ENCODE data around the gene RNF138. TPM values are rescaled to one million over a fixed set of nuclear protein-coding genes. Genes with fewer than 3 reads are reported as not detected.

RNF138 gene
- total and polyA plus RNA-seq, 2 of the 13 experiments (the other 11 are each of a cell fraction or from before 2014, with no cell fraction given): 14.6 to 33.6 TPM

DNA sequence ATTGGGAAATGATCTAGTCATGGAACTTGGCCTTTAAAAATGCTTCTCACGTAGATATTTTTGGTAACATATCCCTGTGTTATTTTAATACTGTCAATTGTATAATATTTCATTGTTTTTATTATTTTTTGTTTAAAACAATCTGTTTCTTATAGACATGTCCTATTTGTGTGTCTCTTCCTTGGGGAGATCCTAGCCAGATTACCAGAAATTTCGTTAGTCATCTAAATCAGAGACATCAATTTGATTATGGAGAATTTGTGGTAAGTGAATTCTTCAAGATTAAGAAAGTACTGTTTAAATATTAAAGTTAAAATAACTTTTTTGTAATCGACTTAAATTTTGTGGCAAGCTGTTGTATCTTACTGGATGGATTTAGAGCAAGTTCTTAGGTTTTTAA is 34.9 kb downstream of the RNF138 start:
- no peaks in the 10 kb centered on the region; the same call in 1 of the 2 replicates for H3K4me1 ChIP-seq (ENCODE audit: insufficient read depth, low read length)
- no peak overlapping the region for H3K27ac ChIP-seq (ENCODE audit: extremely low read length, insufficient read depth, low read length)
- in situ Hi-C loops (cut with HindIII; ENCODE audit: extremely low pct_ligation_motif_present, low pct_unique_long_range_greater_than_20kb) (no loop called here), intact Hi-C loops (cut with micrococcal nuclease; ENCODE audit: unreplicated experiment) (no loop called here)
- H3K79me2 ChIP-seq (ENCODE audit: insufficient read depth, low read length): no peaks in the 10 kb centered on the region
- H3K9ac ChIP-seq (ENCODE audit: insufficient read depth, low read depth, low read length): no peak overlapping the region
- DNase-seq (ENCODE audit: low spot score) (no peak), ATAC-seq (no peak), FAIRE-seq (no peak)
- ChIA-PET CTCF (ENCODE audit: low intra/inter-chr PET ratio, low total read pairs) (no interaction called here), POLR2A (no interaction called here)
- WGBS (ENCODE audit: low lambda C conversion rate): 92% methylated on average over 3 of the region's 3 CpGs
- peaks cover 0 to 37% of the 10 kb centered on the region in 2 experiments; a peak in 3 of 5 replicates for H3K36me3 ChIP-seq (replicated peaks in 1 of 2; ENCODE audit: control insufficient read depth in 1 of 2, insufficient read depth in 2 of 2, low read length in 2 of 2)
- no peaks in the 10 kb centered on the region; a peak in 1 of 5 replicates for H3K27me3 ChIP-seq (ENCODE audit: control insufficient read depth in 1 of 2, insufficient read depth in 2 of 2, low read length in 2 of 2)
- H2AFZ ChIP-seq (ENCODE audit: low read length): no peak overlapping the region
- no peak overlapping the region for H3K4me3 ChIP-seq (replicated peaks in 1 of 3; ENCODE audit: insufficient read depth in 1 of 3, low read depth in 2 of 3, low read length in 3 of 3)
- no peak overlapping the region for H3K4me2 ChIP-seq (ENCODE audit: low read depth, low read length)
- H3K9me3 ChIP-seq (ENCODE audit: low read length): no peaks in the 10 kb centered on the region
- TF ChIP-seq HDAC6 (IDR thresholded peaks at IDR 0.05; ENCODE audit: low read depth, low read length): no peak
- no peak for TF ChIP-seq HIVEP1 (CRISPR knock-in tag; IDR thresholded peaks at IDR 0.05)
- TF ChIP-seq ZNF704 (CRISPR knock-in tag; IDR thresholded peaks at IDR 0.05; ENCODE audit: borderline replicate concordance): no peak
- no peak for TF ChIP-seq ZNF367 (CRISPR knock-in tag; IDR thresholded peaks at IDR 0.05; ENCODE audit: borderline replicate concordance)
- no peak for TF ChIP-seq HOXA7 (CRISPR knock-in tag; IDR thresholded peaks at IDR 0.05)
- TF ChIP-seq, protein P1, sequence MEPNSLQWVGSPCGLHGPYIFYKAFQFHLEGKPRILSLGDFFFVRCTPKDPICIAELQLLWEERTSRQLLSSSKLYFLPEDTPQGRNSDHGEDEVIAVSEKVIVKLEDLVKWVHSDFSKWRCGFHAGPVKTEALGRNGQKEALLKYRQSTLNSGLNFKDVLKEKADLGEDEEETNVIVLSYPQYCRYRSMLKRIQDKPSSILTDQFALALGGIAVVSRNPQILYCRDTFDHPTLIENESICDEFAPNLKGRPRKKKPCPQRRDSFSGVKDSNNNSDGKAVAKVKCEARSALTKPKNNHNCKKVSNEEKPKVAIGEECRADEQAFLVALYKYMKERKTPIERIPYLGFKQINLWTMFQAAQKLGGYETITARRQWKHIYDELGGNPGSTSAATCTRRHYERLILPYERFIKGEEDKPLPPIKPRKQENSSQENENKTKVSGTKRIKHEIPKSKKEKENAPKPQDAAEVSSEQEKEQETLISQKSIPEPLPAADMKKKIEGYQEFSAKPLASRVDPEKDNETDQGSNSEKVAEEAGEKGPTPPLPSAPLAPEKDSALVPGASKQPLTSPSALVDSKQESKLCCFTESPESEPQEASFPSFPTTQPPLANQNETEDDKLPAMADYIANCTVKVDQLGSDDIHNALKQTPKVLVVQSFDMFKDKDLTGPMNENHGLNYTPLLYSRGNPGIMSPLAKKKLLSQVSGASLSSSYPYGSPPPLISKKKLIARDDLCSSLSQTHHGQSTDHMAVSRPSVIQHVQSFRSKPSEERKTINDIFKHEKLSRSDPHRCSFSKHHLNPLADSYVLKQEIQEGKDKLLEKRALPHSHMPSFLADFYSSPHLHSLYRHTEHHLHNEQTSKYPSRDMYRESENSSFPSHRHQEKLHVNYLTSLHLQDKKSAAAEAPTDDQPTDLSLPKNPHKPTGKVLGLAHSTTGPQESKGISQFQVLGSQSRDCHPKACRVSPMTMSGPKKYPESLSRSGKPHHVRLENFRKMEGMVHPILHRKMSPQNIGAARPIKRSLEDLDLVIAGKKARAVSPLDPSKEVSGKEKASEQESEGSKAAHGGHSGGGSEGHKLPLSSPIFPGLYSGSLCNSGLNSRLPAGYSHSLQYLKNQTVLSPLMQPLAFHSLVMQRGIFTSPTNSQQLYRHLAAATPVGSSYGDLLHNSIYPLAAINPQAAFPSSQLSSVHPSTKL (CRISPR knock-in tag; IDR thresholded peaks at IDR 0.05): no peak
- no peaks in the 10 kb centered on the region for H4K20me1 ChIP-seq (ENCODE audit: insufficient read depth, low read length)
- no TSS peak for BruUV-seq (replicated peaks)
